HG03575 (cell line): Measurements from ENCODE around the gene SEC22C.
"Not testable (repeated sequence)": the region's sequence is repeated elsewhere in the genome, so short reads cannot be mapped to it uniquely, and the experiment has no call there.

Experiments
- ATAC-seq: cut with Tn5 transposase; IDR thresholded peaks from one replicate; pipeline ENCODE4 v1.9.1; 2021; ENCODE audit not compliant: unreplicated experiment, insufficient number of reproducible peaks, low FRiP score; ENCODE audit errors: extremely low read depth

SEC22C gene

GRCh38 chr3:42588625-42589024, 6.9 kb upstream of the SEC22C start:
- no peak for ATAC-seq

- ATAC-seq, result no peak
These were observed 805 bp upstream of the SEC22C start for GRCh38 chr3:42582474-42583070.

GRCh38 chr3:42581400-42581708, 413 bp downstream of the SEC22C start:
- no peak for ATAC-seq

GRCh38 chr3:42579346-42579745, 2.4 kb downstream of the SEC22C start:
- ATAC-seq, result not testable (repeated sequence)

GRCh38 chr3:42578054-42578453, 3.7 kb downstream of the SEC22C start:
- ATAC-seq, result no peak

GRCh38 chr3:42575137-42575741, 6.5 kb downstream of the SEC22C start:
- ATAC-seq, result no peak

GRCh38 chr3:42572278-42572677, 9.5 kb downstream of the SEC22C start:
- ATAC-seq, result no peak

- ATAC-seq, result no peak
These were observed 12.1 kb downstream of the SEC22C start for GRCh38 chr3:42569593-42570142.

GRCh38 chr3:42562047-42562907, 19.5 kb downstream of the SEC22C start:
- ATAC-seq, result no peak

- no peak for ATAC-seq
These were observed 23.9 kb downstream of the SEC22C start for GRCh38 chr3:42557854-42558253.

GRCh38 chr3:42556817-42557216, 24.9 kb downstream of the SEC22C start:
- ATAC-seq, result not testable (repeated sequence)

GRCh38 chr3:42556089-42556632, 25.6 kb downstream of the SEC22C start:
- peak; percentile 70 for ATAC-seq

GRCh38 chr3:42552830-42553229, 28.9 kb downstream of the SEC22C start:
- ATAC-seq, result no peak

- no peak for ATAC-seq
These were observed 31.5 kb downstream of the SEC22C start for GRCh38 chr3:42550250-42550649.

GRCh38 chr3:42549131-42549530, 32.6 kb downstream of the SEC22C start:
- no peak for ATAC-seq

- no peak for ATAC-seq
These were observed 34.3 kb downstream of the SEC22C start for GRCh38 chr3:42547401-42547945.

- ATAC-seq, result no peak
These were observed 35.0 kb downstream of the SEC22C start for GRCh38 chr3:42546691-42547213.

GRCh38 chr3:42545284-42545900, 36.4 kb downstream of the SEC22C start:
- ATAC-seq, result no peak
